Neuronal stem cell (in vitro differentiated cells): ENCODE data around the gene NAV1.
"Not testable (repeated sequence)": the region's sequence is repeated elsewhere in the genome, so short reads cannot be mapped to it uniquely, and the experiment has no call there.

Source experiments
- DNase-seq: peaks from one replicate; pipeline ENCODE4 v3.0.0-alpha.2; 2013; ENCODE audit warnings: low spot score
- H2AFZ ChIP-seq: one replicate; pipeline ENCODE4 v1.6.1; 2013; ENCODE audit warnings: mild to moderate bottlenecking, low read length, inconsistent platforms
- H2AK5ac ChIP-seq: 2 replicates; pipeline ENCODE4 v1.6.1; 2013; ENCODE audit warnings: low read depth, mild to moderate bottlenecking, inconsistent platforms, low read length, moderate library complexity, mixed read lengths
- H2BK120ac ChIP-seq: 2 replicates; pipeline ENCODE4 v1.6.1; 2013; ENCODE audit warnings: low read depth, mild to moderate bottlenecking, inconsistent platforms, low read length, moderate library complexity, mixed read lengths
- H2BK12ac ChIP-seq: one replicate; pipeline ENCODE4 v1.6.1; 2013; ENCODE audit warnings: low read length, inconsistent platforms
- H2BK15ac ChIP-seq: 2 replicates; pipeline ENCODE4 v1.6.1; 2013; ENCODE audit warnings: mild to moderate bottlenecking, low read length, inconsistent platforms, mixed read lengths
- H2BK5ac ChIP-seq: one replicate; pipeline ENCODE4 v1.6.1; 2013; ENCODE audit warnings: inconsistent platforms, mild to moderate bottlenecking, low read length, moderate library complexity
- H3K14ac ChIP-seq: one replicate; pipeline ENCODE4 v1.6.1; 2013; ENCODE audit warnings: low read length, inconsistent platforms
- H3K18ac ChIP-seq: 2 replicates; pipeline ENCODE4 v1.6.1; 2013; ENCODE audit warnings: low read length, inconsistent platforms
- H3K23ac ChIP-seq: 2 replicates; pipeline ENCODE4 v1.6.1; 2013; ENCODE audit warnings: low read depth, mild to moderate bottlenecking, mixed read lengths, low read length, inconsistent platforms; ENCODE audit not compliant: poor library complexity
- H3K27ac ChIP-seq: replicated peaks from 3 replicates; pipeline ENCODE4 v1.5.1; 2013; ENCODE audit warnings: low read length, inconsistent platforms
- H3K27me3 ChIP-seq, 3 experiments: 2 replicates each; pipeline ENCODE4 v1.6.1; 2013; ENCODE audit warnings: low read length in 3 of 3, mild to moderate bottlenecking in 2 of 3, inconsistent platforms in 1 of 3, low read depth in 1 of 3, mixed read lengths in 1 of 3, moderate library complexity in 1 of 3; ENCODE audit not compliant: control insufficient read depth in 3 of 3, insufficient read depth in 3 of 3
- H3K36me3 ChIP-seq, 2 donors: replicated peaks in 1 of 2; 2 replicates each; pipeline ENCODE4 v1.6.1; 2013; ENCODE audit warnings: low read length in 2 of 2; ENCODE audit not compliant: control insufficient read depth in 2 of 2, insufficient read depth in 2 of 2
- H3K4ac ChIP-seq: 2 replicates; pipeline ENCODE4 v1.6.1; 2013; ENCODE audit warnings: inconsistent platforms, mild to moderate bottlenecking, low read length, moderate library complexity
- H3K4me1 ChIP-seq, 2 donors: 1 replicate in 1 of 2; 2 replicates in 1 of 2; pipeline ENCODE4 v1.6.1; 2013; ENCODE audit warnings: low read length in 2 of 2, low read depth in 1 of 2; ENCODE audit not compliant: control insufficient read depth in 2 of 2, insufficient read depth in 1 of 2
- H3K4me2 ChIP-seq: one replicate; pipeline ENCODE4 v1.6.1; 2013; ENCODE audit warnings: mild to moderate bottlenecking, low read length, inconsistent platforms; ENCODE audit not compliant: insufficient read depth, poor library complexity, severe bottlenecking
- H3K4me3 ChIP-seq, 2 donors: 2 replicates each; pipeline ENCODE4 v1.5.1; 2013; ENCODE audit warnings: low read length in 2 of 2, mild to moderate bottlenecking in 2 of 2, inconsistent platforms in 1 of 2, moderate library complexity in 1 of 2
- H3K79me1 ChIP-seq: one replicate; pipeline ENCODE4 v1.6.1; 2013; ENCODE audit warnings: low read depth, mild to moderate bottlenecking, inconsistent platforms, low read length, moderate library complexity
- H3K9ac ChIP-seq: one replicate; pipeline ENCODE4 v1.6.1; 2013; ENCODE audit warnings: mild to moderate bottlenecking, low read depth, low read length, inconsistent platforms; ENCODE audit not compliant: poor library complexity
- H3K9me3 ChIP-seq, 2 donors: replicated peaks in 1 of 2; 2 replicates each; pipeline versions ENCODE3 to v1.6.1; 2013; ENCODE audit warnings: low read length in 2 of 2, mild to moderate bottlenecking in 2 of 2, inconsistent platforms in 1 of 2, low read depth in 1 of 2, mixed read lengths in 1 of 2, moderate library complexity in 1 of 2; ENCODE audit not compliant: control insufficient read depth in 2 of 2, insufficient read depth in 1 of 2
- H4K8ac ChIP-seq: one replicate; pipeline ENCODE4 v1.6.1; 2013; ENCODE audit warnings: low read depth, mild to moderate bottlenecking, inconsistent platforms, low read length, moderate library complexity
- H4K91ac ChIP-seq: one replicate; pipeline ENCODE4 v1.6.1; 2013; ENCODE audit warnings: low read length, low read depth, mild to moderate bottlenecking, inconsistent platforms; ENCODE audit not compliant: poor library complexity
- WGBS, 2 donors: extraction: QIAGEN DNeasy Blood & Tissue Kit; methylation state at CpG; one replicate each; pipeline ENCODE4 v1.1.7; 2013; ENCODE audit warnings: missing lambda C conversion rate in 2 of 2, mixed read lengths in 1 of 2; ENCODE audit not compliant: insufficient read length in 2 of 2, insufficient replicate concordance in 1 of 2; ENCODE audit errors: extremely low coverage in 2 of 2; 5-methylcytosine and 5-hydroxymethylcytosine counted together

Gene NAV1

DNA sequence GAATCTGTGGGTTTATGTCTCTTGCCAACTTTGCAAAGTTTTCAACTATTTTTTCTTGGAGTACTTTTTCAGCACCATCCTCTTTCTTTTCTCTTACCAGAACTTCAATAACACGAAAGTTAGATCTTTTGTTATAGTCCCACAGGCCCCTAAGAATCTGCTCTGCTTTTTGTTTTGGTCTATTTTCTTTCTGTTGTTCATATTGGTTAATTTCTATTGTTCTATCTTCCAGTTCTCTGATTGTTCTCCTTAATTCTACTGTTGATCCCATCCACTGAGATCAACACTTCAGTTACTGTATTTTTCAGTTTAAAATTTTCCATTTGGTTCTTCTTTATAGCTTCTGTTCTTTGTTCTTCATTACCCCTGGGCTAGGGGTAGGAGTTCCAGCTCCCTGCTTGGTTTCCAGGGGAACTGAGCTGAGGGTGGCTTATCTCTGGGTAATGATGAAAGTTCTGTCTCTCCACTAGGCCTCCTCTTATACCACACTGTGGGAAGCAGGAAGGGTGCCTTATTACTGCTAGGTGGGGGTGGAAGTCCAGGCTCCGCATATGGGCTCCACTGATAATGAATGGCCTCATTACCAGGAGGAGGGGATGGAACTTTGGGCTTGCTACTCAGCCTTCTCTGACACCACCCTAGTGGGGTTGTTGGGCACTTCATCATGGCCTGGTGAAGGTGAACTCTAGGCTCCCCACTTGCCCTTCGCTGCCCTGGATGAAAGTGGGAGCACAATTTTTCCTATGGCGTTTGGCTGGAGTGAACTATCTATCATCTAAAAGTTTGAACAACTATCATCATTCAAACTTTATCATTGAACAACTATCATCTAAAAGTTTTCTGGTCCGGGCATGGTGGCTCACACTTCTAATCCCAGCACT is 39.3 kb downstream of the NAV1 start:
- no peak overlapping the region for H4K91ac ChIP-seq
- H3K14ac ChIP-seq = no peak overlapping the region
- H2BK12ac ChIP-seq = no peak overlapping the region
- H3K4me2 ChIP-seq = no peak overlapping the region
- no peak overlapping the region for H3K4ac ChIP-seq
- H4K8ac ChIP-seq = no peak overlapping the region
- H3K27ac ChIP-seq = no peak overlapping the region
- peaks cover 0 to 12% of the 10 kb centered on the region in 2 donors for H3K4me1 ChIP-seq
- no peak overlapping the region for H3K23ac ChIP-seq
- no peak for DNase-seq
- no peak overlapping the region for H3K4me3 ChIP-seq
- H2AFZ ChIP-seq = no peak overlapping the region
- H3K9ac ChIP-seq = no peak overlapping the region
- H2AK5ac ChIP-seq = no peak overlapping the region
- WGBS, 2 donors = no CpG with 5 or more reads among the region's 5 CpGs
- no peaks in the 10 kb centered on the region for H3K79me1 ChIP-seq
- peaks cover 0 to under 1% (median 0%) of the 10 kb centered on the region in 3 experiments for H3K27me3 ChIP-seq
- peaks cover 0 to 2% of the 10 kb centered on the region in 2 donors for H3K9me3 ChIP-seq
- H3K36me3 ChIP-seq = no peaks in the 10 kb centered on the region
- no peak overlapping the region for H3K18ac ChIP-seq
- H2BK15ac ChIP-seq = no peak overlapping the region
- no peak overlapping the region for H2BK120ac ChIP-seq
- no peak overlapping the region for H2BK5ac ChIP-seq

DNA sequence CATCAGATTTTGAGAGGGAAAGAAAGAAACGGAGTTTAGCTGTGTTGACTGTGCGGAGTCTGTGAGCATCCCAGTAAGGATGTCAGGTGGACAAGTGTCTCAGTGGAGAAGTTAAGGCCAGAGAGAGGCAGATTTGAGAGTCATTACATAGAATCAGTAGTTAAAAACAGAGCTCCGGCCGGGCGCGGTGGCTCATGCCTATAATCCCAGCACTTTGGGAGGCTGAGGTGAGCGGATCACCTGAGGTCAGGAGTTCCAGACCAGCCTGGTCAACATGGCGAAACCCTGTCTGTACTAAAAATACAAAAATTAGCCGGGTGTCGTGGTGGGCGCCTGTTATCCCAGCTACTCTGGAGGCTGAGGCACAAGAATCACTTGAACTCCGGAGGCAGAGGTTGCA is 42.4 kb downstream of the NAV1 start:
- H4K91ac ChIP-seq, H3K18ac ChIP-seq, H3K27me3 ChIP-seq, H3K4me3 ChIP-seq, H2BK5ac ChIP-seq, H2BK120ac ChIP-seq, H3K9ac ChIP-seq, H2BK12ac ChIP-seq, H3K14ac ChIP-seq, H3K36me3 ChIP-seq, H2BK15ac ChIP-seq, H3K4me2 ChIP-seq, H2AFZ ChIP-seq, H4K8ac ChIP-seq, H3K27ac ChIP-seq, H3K9me3 ChIP-seq, H2AK5ac ChIP-seq, H3K23ac ChIP-seq, H3K79me1 ChIP-seq, H3K4ac ChIP-seq, DNase-seq: not testable (repeated sequence)
- no CpG with 5 or more reads among the region's 12 CpGs for WGBS, 2 donors
- peaks cover 0 to 18% of the 10 kb centered on the region in 2 donors for H3K4me1 ChIP-seq

DNA sequence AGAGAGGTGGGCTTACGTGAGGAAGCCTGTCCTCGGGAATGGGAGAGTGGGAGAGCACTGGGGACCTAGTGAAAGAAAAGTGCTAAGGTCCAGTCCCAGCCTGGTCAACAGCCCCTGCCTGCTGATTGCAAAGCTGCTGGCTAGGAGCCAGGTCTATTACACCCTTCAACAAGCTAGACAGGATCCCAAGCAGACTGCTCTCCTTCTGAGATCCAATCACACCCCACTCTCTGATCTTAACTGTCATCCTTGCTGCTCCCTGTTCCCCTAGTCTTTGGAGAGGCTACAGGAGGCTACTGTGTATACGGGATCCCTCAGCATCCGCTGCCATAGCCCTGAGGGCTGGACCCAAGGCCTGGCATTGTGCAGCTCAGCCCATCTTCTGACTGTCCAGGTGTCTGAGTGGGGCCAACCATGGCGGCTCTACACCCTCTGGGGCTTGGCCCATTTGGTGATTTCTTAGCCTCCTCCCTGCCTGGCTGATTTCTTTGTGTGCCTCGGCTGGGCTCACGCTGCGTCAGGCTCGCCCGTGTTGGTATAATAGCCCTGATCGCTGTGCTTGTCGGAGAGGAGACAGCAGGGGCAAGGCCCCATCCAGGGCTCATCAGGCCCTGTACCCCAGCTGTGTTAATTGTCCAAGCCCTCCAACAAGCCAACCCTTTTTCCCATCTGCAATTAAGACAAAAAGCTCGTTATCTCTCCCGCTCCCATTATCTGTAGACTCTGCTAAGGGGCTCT is 43.9 kb downstream of the NAV1 start:
- no CpG with 5 or more reads among the region's 14 CpGs for WGBS, 2 donors

DNA sequence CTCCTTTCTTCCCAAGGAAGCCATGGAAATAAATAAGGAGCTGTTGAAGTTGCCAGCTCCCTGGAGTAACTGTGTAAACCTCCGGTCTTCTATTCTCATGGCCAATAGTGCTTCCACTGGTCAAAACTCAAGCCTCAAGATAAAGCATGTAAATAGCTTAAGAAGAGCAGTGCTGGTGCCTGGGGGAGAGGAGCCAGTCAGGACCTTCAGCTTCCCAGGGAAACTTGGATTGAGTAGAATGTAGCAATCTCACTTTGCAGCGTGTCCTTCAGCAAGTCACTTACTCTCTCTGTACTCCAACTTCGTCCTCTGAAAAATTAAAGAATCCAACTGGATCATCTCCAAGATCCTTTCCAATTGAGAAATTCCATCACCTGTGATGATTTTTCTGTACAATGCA is 44.7 kb downstream of the NAV1 start:
- no peak overlapping the region for H4K91ac ChIP-seq
- no peak overlapping the region for H3K4me3 ChIP-seq
- no peak overlapping the region for H3K9ac ChIP-seq
- no peaks in the 10 kb centered on the region for H3K36me3 ChIP-seq
- no peak overlapping the region for H2AK5ac ChIP-seq
- peaks cover 0 to 2% of the 10 kb centered on the region in 2 donors for H3K9me3 ChIP-seq
- peaks cover 0 to 4% (median 0%) of the 10 kb centered on the region in 3 experiments for H3K27me3 ChIP-seq
- H4K8ac ChIP-seq = no peak overlapping the region
- no peak overlapping the region for H2BK120ac ChIP-seq
- H3K23ac ChIP-seq = no peak overlapping the region
- H2BK5ac ChIP-seq = no peak overlapping the region
- H2BK12ac ChIP-seq = no peak overlapping the region
- H2AFZ ChIP-seq = no peak overlapping the region
- no peak overlapping the region for H3K27ac ChIP-seq
- WGBS, 2 donors = no CpG with 5 or more reads among the region's 3 CpGs
- H3K14ac ChIP-seq = no peak overlapping the region
- no peak overlapping the region for H3K4ac ChIP-seq
- no peak overlapping the region for H2BK15ac ChIP-seq
- DNase-seq = no peak
- no peak overlapping the region for H3K18ac ChIP-seq
- no peak overlapping the region for H3K4me2 ChIP-seq
- peaks cover 0 to 16% of the 10 kb centered on the region in 2 donors for H3K4me1 ChIP-seq
- no peaks in the 10 kb centered on the region for H3K79me1 ChIP-seq

More for the DNA sequence above, 43.9 kb downstream of the NAV1 start:
- Histone ChIP-seq H2AK5ac (no peak overlapping the region), H3K4me1 (peaks cover 0 to 18% of the 10 kb centered on the region in 2 donors), H3K27me3 (peaks cover 0 to 4% (median 0%) of the 10 kb centered on the region in 3 experiments), H2BK12ac (no peak overlapping the region), H3K27ac (peak overlapping the region; percentile 20), H3K4me3 (no peak overlapping the region), H3K18ac (peak overlapping the region; percentile 23), H2BK120ac (no peak overlapping the region), H3K36me3 (no peaks in the 10 kb centered on the region), H3K23ac (no peak overlapping the region), H4K91ac (no peak overlapping the region), H3K14ac (no peak overlapping the region), H3K4ac (no peak overlapping the region), H3K4me2 (no peak overlapping the region), H4K8ac (no peak overlapping the region), H3K79me1 (no peaks in the 10 kb centered on the region), H2BK5ac (no peak overlapping the region), H3K9ac (no peak overlapping the region), H3K9me3 (peaks cover 0 to 2% of the 10 kb centered on the region in 2 donors), H2BK15ac (no peak overlapping the region), H2AFZ (no peak overlapping the region)
- no peak for DNase-seq
